Heart right ventricle (tissue), 16 donors: Measurements from ENCODE around the gene CYBC1. TPM values are rescaled to one million over a fixed set of nuclear protein-coding genes. Genes with fewer than 3 reads are reported as not detected.

Experiments
- ATAC-seq, 8 donors: fragments of 200-7000 bp; cut with Tn5 transposase; one replicate each; pipeline ENCODE4 v1.9.1; 2020; ENCODE audit warnings: mild to moderate bottlenecking in 8 of 8, moderate library complexity in 8 of 8, moderate number of reproducible peaks in 1 of 8
- DNase-seq, 2 donors: peaks; one replicate each; pipeline ENCODE4 v3.0.0-alpha.2; 2020
- H3K27ac ChIP-seq, 10 donors: fragments of 200-600 bp; sonication (generic) in 2 of 10; one replicate each; pipeline versions ENCODE4 v1.5.0 to v1.8.0; 2020 to 2022; ENCODE audit warnings: mild to moderate bottlenecking in 3 of 10
- H3K27me3 ChIP-seq, 7 donors: fragments of 200-600 bp; one replicate each; pipeline ENCODE4 v1.8.0; 2021 to 2022; ENCODE audit warnings: mild to moderate bottlenecking in 2 of 7
- H3K36me3 ChIP-seq, 9 donors: fragments of 200-600 bp; sonication (generic) in 1 of 9; one replicate each; pipeline versions ENCODE4 v1.5.0 to v1.8.0; 2020 to 2022; ENCODE audit warnings: mild to moderate bottlenecking in 2 of 9
- H3K4me1 ChIP-seq, 9 donors: fragments of 200-600 bp; sonication (generic) in 1 of 9; one replicate each; pipeline versions ENCODE4 v1.5.0 to v1.8.0; 2020 to 2022; ENCODE audit warnings: mild to moderate bottlenecking in 4 of 9
- H3K4me3 ChIP-seq, 10 donors: fragments of 200-600 bp; sonication (generic) in 2 of 10; one replicate each; pipeline versions ENCODE4 v1.5.0 to v1.8.0; 2020 to 2022; ENCODE audit warnings: mild to moderate bottlenecking in 7 of 10, moderate library complexity in 2 of 10
- H3K9me3 ChIP-seq, 11 donors: fragments of 200-600 bp in 10 of 11; sonication (generic) in 2 of 11; one replicate each; pipeline versions ENCODE4 v1.5.0 to v1.8.0; 2013 to 2022; ENCODE audit warnings: mild to moderate bottlenecking in 2 of 11, control low read depth in 1 of 11, moderate library complexity in 1 of 11
- CTCF ChIP-seq, 9 donors: fragments of 200-600 bp; sonication (generic) in 2 of 9; IDR thresholded peaks; one replicate each; pipeline versions ENCODE4 v1.5.0 to v1.8.0; 2021 to 2022; ENCODE audit warnings: antibody characterized with exemption in 9 of 9, mild to moderate bottlenecking in 5 of 9, moderate library complexity in 1 of 9
- WGBS, 2 donors: extraction: QIAGEN DNeasy Blood & Tissue Kit; methylation state at CpG; one replicate each; pipeline ENCODE4 v1.1.7; 2013; ENCODE audit warnings: inconsistent platforms in 1 of 2; 5-methylcytosine and 5-hydroxymethylcytosine counted together
- intact Hi-C, 10 donors: fragments of 100-400 bp; cut with DNase I; formaldehyde crosslinking; loops; one replicate each; pipeline versions ENCODE4 v1.11.1 to v1.14.2; 2022
- polyA plus RNA-seq, 2 donors: library from polyadenylated mRNA; stranded (reverse); fragments of 200-250 nt; gene quantifications; one replicate each; pipeline ENCODE4 v1.2.3, GENCODE V29; 2013
- total RNA-seq, 10 donors: library from RNA; stranded (reverse); fragmentation: NEBNext Ultra II Directional in 3 of 10; extraction: Animal tissue kit (Norgen Biotek cat#: 25700) in 3 of 10; gene quantifications; one replicate each; pipeline versions ENCODE4 v1.2.1 to v1.2.4, GENCODE V29; 2021 to 2023
- donor health status: Arrhythmogenic right ventricular cardiomyopathy.
- donor health status: ischemic (EF 13 %, LVEDD 7.1; RV severe dilation, severe dysfunction).
- donor health status: healthy with polysubstance abuse.
- donor health status: DM: no; HTN: yes; CAD: no.
- donor health status: DM: no; HTN: no; CAD: no.
- donor health status: ischemic (EF 25% LVEDD 6.9; RV normal size, moderate dysfunction).
- donor health status: ischemic (EF 25% LVEDD 5.7; RV mildly dilated, moderate dysfunction).
- donor health status: healthy.
- donor health status: DM: yes; HTN: yes; CAD: no.
- donor health status: Ischemic cardiomyopathy.
- donor health status: ischemic (EF 35%, LVEDD 5.7; RV mildly dilated, moderate dysfunction).
- donor health status: nonischemic (EF 11% LVEDD 7.7; RV severe dilation, severe dysfunction).
- donor health status: DM: yes; HTN: yes; CAD: no.
- donor health status: PGD.
- donor health status: ischemic (EF 29% LVEDD 5.4; RV normal size, mild dysfunction).
- donor health status: nonischemic (EF 23%, LVEDD 6.1; RV moderate dilation, normal function).

The CYBC1 gene
- total and polyA plus RNA-seq, 12 donors, result 13.4 to 56.6 (median 21.0) TPM

GRCh38 chr17:82452162-82452561 lies 1.6 kb upstream of the CYBC1 start:
- no peak for ATAC-seq
- H3K27ac ChIP-seq, result peak overlapping the region in 8 of 10 donors; percentile 92 to 99 (median 94)

GRCh38 chr17:82449883-82450356 lies 632 bp downstream of the CYBC1 start:
- intact Hi-C loops, result loop anchor here in 2 of 10 donors (5.0 to 10.0 kb wide), 2 partner anchors 33 to 105 kb away; partner anchors contain the start of genes HEXD (in 1 of the 2) and OGFOD3 (in 1 of the 2)
- H3K27me3 ChIP-seq, result no peaks in the 10 kb centered on the region
- peak overlapping the region; percentile 79 to 99 (median 93) for H3K27ac ChIP-seq
- H3K36me3 ChIP-seq, result peaks cover 0 to 29% (median 0%) of the 10 kb centered on the region in 9 donors
- peaks cover 8 to 51% (median 38%) of the 10 kb centered on the region in 9 donors for H3K4me1 ChIP-seq
- 63 to 64% methylated on average over 18 of the region's 18 CpGs for WGBS, 2 donors
- no peaks in the 10 kb centered on the region for H3K9me3 ChIP-seq
- DNase-seq (peak in 1 of 2 donors; percentile 21), ATAC-seq (peak in 2 of 8 donors; percentile 10 to 11)
- no peak for TF ChIP-seq CTCF (IDR thresholded peaks at IDR 0.05)
- H3K4me3 ChIP-seq, result peak overlapping the region; percentile 66 to 99 (median 90)

More at GRCh38 chr17:82452162-82452561, 1.6 kb upstream of the CYBC1 start:
- no peaks in the 10 kb centered on the region for H3K9me3 ChIP-seq
- peaks cover 0 to 9% (median 0%) of the 10 kb centered on the region in 9 donors for H3K36me3 ChIP-seq
- DNase-seq, result no peak
- no peak for TF ChIP-seq CTCF (IDR thresholded peaks at IDR 0.05)
- H3K4me3 ChIP-seq, result no peak overlapping the region
- no peaks in the 10 kb centered on the region for H3K27me3 ChIP-seq
- peaks cover 4 to 44% (median 33%) of the 10 kb centered on the region in 9 donors for H3K4me1 ChIP-seq
- WGBS, 2 donors, result 94 to 96% methylated on average over 3 of the region's 3 CpGs
- intact Hi-C loops, result loop anchor here in 2 of 10 donors (5.0 to 10.0 kb wide), 2 partner anchors 35 to 103 kb away; partner anchors contain the start of genes HEXD (in 1 of the 2) and OGFOD3 (in 1 of the 2)

- Histone ChIP-seq H3K9me3 (no peaks in the 10 kb centered on the region), H3K4me1 (peaks cover 8 to 51% (median 38%) of the 10 kb centered on the region in 9 donors), H3K4me3 (peak overlapping the region; percentile 66 to 99 (median 90)), H3K27ac (peak overlapping the region; percentile 79 to 99 (median 93)), H3K27me3 (no peaks in the 10 kb centered on the region), H3K36me3 (peaks cover 0 to 35% (median 0%) of the 10 kb centered on the region in 9 donors)
- DNase-seq, result peak; percentile 28 to 54
- TF ChIP-seq CTCF (IDR thresholded peaks at IDR 0.05), result no peak
- intact Hi-C loops, result no loop called here
- 66 to 75% methylated on average over 30 of the region's 30 CpGs for WGBS, 2 donors
- ATAC-seq, result peak in 6 of 8 donors; percentile 1 to 50 (median 24)
Measured at GRCh38 chr17:82449131-82449882, 1.2 kb downstream of the CYBC1 start.

GRCh38 chr17:82447876-82448275 lies 2.7 kb downstream of the CYBC1 start:
- ATAC-seq (no peak), DNase-seq (no peak)
- no peaks in the 10 kb centered on the region for H3K9me3 ChIP-seq
- H3K27me3 ChIP-seq, result no peaks in the 10 kb centered on the region
- no peak overlapping the region for H3K27ac ChIP-seq
- intact Hi-C loops, result no loop called here
- no peak overlapping the region for H3K4me3 ChIP-seq
- 95 to 96% methylated on average over 11 of the region's 11 CpGs for WGBS, 2 donors
- no peak for TF ChIP-seq CTCF (IDR thresholded peaks at IDR 0.05)
- peaks cover 0 to 50% (median 0%) of the 10 kb centered on the region in 9 donors for H3K36me3 ChIP-seq
- H3K4me1 ChIP-seq, result peaks cover 8 to 51% (median 38%) of the 10 kb centered on the region in 9 donors
